GM19193 (cell line): ENCODE measurements around the gene C1orf21.

ENCODE experiments used
- POLR2A ChIP-seq: IDR thresholded peaks from 4 replicates; pipeline ENCODE4 v1.6.1; 2011; ENCODE audit not compliant: insufficient read depth, insufficient read length; ENCODE audit errors: extremely low read depth

C1orf21 gene

DNA sequence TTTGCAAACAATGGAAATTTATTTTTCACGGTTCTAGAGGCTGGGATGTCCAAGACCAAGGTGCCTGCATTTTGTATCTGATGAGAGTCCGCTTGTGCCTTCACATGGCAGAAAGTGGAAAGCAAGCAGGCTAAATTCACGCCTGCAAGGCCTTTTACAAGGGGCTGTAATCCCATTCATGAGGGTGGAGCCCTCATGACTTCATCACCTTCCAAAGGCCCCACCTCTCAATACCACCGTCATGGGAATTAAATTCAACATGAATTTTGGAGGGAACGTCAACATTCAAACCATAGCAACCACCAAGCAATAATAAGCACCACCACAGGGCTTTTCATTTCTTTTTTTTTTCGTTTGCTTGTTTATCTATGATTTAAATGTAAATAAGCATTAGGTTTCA is 115.3 kb downstream of the C1orf21 start:
- no peak for TF ChIP-seq POLR2A

DNA sequence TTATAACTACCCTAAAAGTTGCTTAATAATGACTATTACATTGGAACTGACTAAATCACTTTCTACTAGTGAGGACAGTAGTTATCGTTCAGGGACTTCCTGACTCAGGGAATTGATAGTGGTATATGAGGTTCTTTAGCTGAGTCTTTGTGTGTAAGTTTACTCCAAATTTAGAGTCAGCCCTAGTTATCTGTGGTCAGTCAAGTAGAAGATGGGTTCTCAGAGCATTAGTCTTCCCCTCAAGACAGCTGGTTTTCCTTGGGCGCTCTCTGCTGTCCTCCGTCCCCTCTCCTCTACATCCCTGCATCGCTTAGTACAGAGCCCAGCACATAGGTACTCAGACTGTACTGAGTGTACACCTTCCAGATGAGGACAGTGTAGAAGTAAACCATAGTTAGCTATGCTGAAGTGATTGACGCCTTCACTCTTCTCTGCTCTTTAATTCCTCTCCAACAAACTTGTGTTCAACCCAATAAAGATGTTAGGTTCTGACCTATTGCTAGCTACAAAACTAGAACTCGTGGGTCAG is 116.5 kb downstream of the C1orf21 start:
- no peak for TF ChIP-seq POLR2A

DNA sequence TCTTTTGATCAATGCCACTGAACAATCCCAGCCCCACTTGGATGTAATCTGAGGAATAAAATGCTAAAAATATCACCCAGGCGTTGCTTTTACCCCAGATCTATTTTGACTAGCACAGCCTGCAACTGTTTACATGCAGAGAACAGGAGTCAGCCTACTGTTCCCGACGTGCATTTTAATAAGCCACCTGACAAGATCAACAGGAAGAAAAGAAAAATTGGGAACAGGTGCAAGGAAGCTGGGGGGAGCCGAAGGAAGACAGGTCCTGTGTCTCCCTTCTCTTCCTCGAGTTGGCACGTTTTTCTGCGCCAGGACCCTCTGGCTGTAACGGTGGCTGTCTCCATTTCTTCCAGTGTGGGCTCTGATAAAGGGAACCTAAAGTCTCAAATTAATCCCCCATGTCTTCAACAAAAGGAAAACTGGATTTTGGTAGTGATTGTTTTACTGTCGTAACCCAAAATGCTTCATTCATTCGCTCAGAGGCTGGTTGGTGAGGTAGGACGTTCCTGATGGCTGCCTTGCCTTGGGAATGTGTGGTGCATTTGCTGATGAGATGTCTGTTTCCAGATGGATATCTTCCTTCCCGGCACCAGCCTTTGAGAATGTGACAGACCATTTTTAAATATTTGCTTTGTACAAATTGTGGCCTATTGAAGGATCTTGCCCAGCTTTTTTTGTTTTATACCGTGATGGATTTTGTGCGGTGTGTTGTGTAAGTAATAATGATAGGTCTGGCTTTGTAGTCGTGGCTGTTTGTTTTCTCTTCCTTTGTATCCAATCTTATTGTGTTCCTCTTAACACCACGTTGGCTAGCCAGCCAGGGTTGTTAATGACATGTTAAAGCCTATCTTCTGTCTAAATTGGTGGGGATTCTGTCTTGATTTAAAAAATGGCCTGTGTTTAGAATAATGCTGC is 117.5 kb downstream of the C1orf21 start:
- TF ChIP-seq POLR2A: no peak

DNA sequence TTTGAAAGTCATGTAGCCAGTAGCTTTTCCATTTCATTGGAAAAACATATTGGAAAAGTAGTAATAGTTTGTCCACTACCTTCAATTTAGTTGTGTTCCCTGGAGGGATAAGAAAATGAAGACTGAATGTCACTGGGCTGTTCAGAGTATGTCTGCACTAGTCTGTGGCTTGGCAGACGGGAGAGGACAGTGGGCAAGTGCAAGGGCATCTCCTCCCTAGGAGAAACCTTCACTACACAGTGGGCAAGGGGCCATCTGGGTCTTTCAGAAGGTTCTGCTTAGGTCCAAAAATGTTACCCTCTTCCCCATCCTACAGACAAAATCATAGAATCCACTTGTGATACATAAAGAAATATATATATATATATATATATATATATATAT is 118.1 kb downstream of the C1orf21 start:
- TF ChIP-seq POLR2A: no peak

DNA sequence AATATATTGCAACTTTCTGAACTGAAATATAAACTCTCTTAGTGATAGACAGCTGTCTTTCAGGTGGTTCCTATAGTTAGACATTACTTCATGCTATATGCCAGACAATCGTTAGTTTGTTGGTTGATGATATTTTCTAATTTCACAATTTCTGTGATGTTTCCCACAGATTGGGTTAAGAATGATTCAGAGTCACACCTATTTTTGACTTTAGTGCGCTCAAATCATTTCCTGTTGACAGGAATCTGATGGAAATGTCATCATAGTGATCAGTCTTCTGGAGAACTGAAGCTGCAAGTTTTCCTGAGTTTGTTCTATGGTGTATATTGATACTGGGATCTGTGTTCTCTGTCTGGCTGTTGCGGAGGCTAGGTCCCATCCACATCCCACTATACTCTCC is 119.7 kb downstream of the C1orf21 start:
- no peak for TF ChIP-seq POLR2A

DNA sequence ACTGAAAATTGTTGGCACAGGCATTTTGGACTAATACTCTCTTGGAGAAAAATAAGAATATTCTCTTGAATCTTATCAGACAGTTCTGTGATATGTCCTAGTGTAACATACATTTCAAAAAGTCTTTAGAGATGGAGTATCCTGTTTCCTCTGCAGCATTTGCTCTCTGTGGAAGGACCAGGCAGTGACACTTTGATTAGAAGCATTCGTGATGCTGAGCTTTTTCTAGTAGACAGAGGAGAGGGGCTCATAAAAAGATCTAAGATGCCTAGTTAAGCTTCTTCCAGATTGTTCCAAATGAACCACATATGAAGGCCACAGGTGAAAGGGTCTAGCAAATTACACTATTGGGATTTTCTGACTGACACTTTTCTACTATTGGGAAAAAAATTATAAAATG is 120.3 kb downstream of the C1orf21 start:
- no peak for TF ChIP-seq POLR2A

DNA sequence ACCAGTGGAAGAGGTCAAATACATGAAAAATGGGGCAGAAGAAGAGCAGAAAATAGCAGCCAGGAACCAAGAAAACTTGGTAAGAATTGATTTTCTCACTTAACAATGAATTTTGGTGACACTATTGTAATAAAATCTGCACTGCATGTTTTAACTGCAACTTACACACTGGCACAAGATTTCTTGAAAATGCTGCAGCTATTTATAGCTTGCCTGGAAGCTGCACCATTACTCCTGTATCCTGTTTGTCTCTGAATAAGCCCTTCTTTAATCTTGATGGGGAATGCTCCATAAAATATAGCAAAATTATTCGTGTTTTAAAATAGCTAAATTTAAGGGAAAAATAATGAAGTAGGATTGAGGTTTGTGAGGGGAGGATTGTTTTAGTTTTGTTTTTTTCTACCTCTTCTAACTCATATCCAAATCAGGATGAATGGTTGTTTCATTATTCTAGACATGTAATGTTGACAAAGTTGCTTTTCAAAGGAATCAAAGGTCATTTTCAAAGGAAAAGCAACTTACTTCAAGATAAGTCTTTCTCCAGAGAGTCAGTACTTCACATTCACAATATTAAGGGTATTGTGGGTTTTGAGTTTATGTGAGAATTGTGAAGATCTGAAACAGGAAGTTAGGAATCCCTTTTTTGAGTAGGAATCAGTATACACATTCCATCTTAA is 120.9 kb downstream of the C1orf21 start:
- no peak for TF ChIP-seq POLR2A

DNA sequence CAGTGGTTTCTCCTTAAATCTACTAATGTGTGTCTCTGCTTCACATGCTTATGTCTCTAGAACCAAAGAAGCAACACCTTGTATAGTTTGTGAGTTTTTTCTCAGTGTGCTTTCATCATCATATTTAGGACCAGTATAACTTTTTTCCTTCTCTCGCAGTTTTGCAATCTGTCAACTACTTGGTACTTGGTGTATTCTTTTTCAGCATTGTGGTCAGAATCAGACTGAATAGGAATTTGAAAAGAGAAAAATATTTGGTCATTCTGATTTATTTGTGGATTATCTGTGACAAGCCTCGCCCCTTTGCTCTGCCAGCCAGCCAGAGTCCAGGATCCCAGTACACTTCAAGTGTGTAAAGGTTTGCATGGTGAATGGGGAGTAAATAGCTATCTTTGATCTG is 122.3 kb downstream of the C1orf21 start:
- no peak for TF ChIP-seq POLR2A

DNA sequence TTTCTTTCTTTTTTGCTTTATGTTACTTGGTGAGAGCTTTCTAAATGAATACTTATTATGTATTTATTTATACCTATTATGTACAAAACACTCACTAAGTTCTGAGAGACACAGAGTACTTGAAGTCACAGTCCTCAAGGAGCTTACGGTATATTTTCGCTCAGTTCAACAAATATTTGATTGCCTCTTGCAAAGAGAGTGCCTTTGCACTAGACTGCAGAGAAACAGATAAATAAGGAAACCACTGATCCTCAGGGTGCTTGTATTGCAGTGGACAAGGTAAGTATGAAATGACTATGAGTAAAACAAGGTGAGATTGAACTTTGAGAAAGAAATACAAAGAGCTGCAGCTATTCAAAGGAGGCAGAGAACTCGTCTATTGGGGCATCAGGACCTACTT is 123.3 kb downstream of the C1orf21 start:
- no peak for TF ChIP-seq POLR2A

DNA sequence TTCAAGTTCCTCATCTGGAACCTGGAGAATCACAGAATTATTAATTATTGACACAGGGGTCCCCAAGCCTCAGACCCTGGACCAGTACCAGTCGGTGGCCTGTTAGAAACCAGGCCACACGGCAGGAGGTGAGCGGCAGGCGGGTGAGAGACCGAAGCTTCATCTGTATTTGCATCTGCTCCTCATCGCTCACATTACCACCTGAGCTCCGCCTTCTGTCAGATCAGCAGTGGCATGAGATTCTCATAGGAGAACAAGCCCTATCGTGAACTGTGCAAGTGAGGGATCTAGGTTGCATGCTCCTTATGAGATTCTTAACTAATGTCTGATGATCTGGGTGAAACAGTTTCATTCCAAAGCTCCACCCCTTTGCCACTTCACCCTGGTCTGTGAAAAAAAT is 125.9 kb downstream of the C1orf21 start:
- TF ChIP-seq POLR2A: no peak

DNA sequence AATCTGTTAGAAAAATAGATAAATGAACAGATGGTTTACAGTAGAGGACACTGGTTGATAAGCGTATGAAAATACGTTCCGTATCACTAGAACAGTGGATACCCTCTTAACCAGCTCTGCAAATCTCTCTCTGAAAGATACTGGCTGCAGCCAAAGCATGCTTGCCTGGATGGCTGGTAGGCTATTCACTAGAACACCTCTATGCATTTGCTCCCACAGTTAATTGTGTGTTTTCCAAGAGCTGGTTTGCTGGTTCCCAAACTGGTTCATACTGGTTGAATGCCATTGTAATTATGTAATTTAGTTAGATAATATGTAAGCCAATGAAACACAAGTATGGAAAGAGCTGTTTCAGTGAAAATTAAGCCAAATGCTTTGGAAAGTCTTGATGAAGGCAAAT is 126.6 kb downstream of the C1orf21 start:
- TF ChIP-seq POLR2A: no peak

DNA sequence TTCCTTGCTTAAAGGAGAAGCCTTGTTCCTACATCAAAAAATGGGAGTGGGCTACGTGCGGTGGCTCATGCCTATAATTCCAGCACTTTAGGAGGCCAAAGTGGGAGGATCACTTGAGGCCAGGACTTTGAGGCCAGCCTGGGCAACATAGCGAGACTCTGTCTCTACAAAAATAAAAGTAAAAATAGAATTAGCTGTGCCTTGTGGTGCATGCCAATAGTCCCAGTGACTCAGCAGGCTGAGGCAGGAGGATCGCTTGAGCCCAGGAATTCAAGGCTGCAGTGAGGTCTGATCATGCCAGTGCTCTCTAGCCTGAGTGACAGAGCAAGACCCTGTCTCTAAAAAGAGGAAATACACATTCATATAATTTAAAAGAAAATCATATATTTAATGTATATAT is 127.1 kb downstream of the C1orf21 start:
- TF ChIP-seq POLR2A: no peak

DNA sequence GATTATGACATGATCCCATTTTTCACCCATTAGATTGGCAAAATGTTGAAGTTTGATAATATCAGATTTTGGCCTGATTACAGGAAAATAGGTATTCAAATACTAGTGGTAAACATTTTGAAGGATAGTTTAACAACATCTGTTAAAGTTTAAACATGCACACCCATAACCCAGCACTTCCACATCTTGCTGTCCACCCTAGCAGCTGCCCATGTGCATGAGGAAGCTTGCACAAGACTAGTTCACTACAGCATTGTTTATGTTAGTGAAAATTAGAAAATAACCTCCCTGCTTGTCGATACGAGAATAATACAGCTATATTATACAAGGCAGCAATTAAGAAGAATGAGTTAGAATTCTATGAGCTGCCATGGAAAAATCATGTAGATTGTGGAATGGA is 127.6 kb downstream of the C1orf21 start:
- TF ChIP-seq POLR2A: no peak

DNA sequence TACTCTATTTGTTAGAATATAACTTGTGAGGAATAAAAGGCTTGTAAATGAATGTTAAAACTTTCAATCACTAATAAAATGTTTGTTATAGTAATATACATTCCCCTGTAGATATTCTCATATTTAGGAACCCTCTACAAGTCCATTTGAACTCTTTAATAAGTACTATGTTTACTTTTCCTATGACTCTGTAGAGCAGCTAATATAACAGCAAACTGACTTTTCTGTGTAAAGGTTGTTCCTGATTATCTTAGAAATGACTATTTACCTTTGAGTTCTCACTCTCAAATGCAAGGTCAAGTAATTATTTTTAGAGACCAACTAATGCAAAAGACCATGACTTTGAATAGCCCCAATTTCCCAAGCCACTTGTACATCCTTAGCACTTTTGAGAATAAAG is 130.3 kb downstream of the C1orf21 start:
- no peak for TF ChIP-seq POLR2A

DNA sequence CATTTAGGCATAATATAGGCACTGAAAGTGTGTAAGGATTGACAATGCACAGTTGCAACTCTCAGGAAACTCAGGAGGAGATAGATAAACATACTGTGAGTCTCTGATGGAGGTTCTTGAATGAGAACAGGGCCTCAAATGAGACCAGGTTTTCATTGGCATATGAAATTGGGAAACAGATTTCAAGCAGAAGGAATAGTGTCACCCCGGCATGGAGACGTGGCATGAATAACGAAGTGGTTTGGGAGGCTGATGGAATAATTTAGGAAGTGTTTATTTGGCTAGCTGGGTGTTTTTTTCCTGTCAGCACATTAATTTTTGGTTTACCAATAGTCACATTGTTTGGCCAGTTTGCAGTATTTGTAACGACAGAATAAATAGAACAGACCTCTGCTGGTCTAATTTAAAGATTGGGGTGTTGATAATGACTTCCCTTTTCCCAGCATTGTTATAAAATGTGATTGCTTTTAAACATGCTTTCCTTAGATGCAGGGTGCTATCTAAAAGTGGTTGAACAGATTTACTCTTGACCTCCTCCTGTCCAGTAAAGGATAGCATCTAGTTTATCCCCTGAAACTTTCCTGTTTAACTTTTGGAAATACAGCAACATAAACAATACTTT is 132.0 kb downstream of the C1orf21 start:
- no peak for TF ChIP-seq POLR2A

DNA sequence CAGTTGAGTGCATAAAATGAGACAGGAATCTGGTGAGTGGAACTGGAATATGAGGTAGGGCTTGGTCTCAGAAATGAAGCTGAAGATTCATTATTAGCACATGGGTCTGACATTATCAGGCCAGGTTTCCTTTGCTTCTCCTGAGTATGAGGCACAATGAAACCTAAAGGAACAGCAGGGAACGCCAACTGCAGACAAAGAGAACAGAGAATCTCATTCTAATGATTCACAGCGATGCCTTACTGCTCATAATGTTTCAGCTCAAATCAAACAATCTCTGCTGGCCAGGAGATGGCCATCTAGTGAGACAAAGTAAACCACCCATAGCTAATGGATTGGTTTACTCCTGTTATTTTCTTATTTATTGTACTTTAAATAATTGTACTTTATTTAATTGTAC is 133.5 kb downstream of the C1orf21 start:
- no peak for TF ChIP-seq POLR2A

DNA sequence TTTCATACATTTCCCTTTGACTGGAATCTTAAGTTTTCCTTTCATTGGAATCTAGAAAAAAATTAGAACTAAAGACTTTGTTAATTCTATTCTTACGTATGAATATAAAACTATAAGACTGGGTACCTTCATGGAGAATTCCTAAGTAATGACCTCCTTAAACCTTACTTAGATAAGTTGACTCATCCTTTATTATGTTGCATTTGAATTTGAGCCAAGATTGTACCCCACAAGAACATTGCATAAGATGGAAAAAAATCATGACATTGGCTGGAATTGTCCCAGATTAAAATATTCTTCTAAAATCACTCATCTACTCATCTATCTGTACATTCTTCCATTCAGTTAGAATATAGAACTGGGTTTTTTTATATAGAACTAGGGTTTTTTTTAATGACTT is 137.4 kb downstream of the C1orf21 start:
- TF ChIP-seq POLR2A: no peak

DNA sequence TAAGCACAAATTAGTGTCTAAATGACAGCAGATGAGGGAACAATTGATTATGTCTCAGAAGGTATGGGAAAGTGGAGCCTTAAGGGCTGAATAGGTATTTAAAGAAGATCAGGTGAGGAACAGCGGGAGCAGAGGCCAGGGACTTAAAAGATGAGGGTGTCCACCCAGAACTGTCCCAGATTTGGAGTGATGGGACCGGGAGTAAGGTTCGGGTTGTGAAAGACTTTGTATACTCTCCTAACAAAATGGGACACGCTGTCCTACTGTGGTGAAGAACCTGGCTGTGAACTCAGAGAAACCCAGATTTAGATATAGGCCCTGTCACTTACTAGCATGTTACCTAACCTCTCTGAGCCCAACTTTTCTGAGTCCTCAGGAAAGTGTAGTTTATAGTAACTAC is 140.6 kb downstream of the C1orf21 start:
- TF ChIP-seq POLR2A: no peak
